ENCODE data around the gene ADIPOQ.
"Not testable (repeated sequence)": the region's sequence is repeated elsewhere in the genome, so short reads cannot be mapped to it uniquely, and the experiment has no call there.

Gene ADIPOQ

DNA sequence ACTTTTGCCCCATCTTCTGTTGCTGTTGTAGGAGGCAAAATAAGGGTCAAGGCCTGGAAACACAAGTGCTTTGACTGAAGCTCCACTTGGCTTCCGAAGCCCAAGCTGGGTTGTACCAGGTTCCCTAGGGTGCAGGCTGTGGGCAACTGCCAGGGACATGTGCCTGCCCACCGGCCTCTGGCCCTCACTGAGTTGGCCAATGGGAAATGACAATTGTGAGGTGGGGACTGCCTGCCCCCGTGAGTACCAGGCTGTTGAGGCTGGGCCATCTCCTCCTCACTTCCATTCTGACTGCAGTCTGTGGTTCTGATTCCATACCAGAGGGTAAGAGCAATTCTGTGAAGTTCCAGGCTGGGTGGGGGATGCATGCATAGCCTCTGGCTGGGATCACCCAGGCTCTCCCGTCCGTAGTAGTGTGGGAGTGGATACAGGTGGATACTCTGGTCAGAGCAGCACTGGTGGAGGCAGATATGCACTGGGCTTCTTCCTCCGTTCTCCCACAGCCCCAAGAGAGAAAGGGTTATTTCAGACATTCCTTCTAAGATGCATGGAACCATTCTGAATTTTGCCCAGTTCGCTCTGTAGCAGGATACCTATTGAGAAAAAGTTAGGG lies at the start of gene ADIPOQ:
Gene ADIPOQ, plus strand, starts transcription at position 285 of the 613 bp plus-strand sequence. CDS start 10,349 bp downstream, outside the sequence.
- no peak for DNase-seq

DNA sequence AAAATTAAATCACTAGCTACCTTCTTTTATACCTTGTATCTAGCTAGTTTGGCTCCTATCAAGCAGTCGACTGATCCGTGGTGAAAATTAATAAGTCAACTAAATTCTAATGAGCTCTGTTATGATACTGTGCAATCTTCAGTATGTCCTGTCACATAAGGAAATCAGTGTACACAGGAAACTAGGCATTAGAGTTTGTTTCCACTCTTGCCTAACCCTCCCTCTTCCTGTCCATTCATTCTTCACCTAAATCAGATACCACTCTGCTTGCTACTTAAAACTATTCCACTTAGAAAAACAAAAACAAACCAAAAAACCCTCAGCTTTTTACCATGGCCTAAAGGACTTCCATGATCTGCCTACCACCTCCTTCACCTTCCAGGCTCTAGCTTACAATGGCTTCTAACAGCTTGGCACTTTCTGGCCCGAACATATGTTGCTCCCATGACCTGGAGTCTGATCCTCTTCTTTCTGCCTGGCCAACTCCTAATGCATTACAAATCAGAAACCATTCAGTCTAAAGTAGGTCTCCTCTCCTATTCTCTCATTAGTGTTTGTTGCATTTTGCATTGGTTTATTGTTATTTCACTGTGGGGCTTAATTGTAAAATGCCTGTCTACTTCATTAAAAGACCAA lies 44.2 kb upstream of the ADIPOQ start:
- DNase-seq = no peak

- no peak for DNase-seq
These were observed 42.2 kb upstream of the ADIPOQ start for GRCh38 chr3:186800285-186800684.

DNA sequence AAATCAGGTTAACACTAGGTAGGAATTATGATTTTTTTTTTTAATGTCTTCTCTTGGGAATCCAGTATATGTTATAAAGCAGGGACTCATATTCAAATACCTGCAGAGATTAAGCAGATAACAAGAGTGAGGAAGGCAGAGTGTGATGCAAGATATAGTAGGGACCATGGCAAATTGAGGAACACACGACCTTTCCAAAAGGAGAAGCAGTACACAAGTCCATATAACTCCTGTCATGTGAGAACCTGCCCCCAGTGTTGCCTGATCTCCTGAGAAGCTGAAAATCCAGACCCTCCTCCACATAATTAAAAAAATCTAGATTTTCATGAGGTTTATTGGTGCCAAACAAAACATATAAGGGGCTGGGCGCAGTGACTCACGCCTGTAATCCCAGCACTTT lies 39.8 kb upstream of the ADIPOQ start:
- DNase-seq = no peak

DNA sequence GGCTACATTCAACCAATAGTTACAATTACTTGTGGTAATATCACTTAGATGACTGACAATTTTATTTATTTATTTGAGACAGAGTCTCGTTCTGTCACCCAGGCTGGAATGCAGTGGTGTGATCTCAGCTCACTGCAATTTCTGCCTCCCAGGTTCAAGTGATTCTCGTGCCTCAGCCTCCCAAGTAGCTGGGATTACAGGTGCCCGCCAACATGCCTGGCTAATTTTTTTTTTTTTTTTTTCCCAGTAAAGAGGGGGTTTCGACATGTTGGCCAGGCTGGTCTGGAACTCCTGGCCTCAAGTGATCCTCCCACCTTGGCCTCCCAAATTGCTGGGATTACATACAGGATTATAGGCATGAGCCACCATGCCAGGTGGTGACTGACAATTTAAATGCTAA lies 39.1 kb upstream of the ADIPOQ start:
- DNase-seq = not testable (repeated sequence)

- peak; percentile 88 for DNase-seq
These were observed 36.1 kb upstream of the ADIPOQ start, which contains the start of gene RFC4 for GRCh38 chr3:186806089-186807055. TSS of gene RFC4 (minus strand) at chr3:186806482. CDS start at chr3:186804713, 1,769 bp downstream.

- no peak for DNase-seq
These were observed 35.3 kb upstream of the ADIPOQ start for GRCh38 chr3:186807231-186807630.

DNA sequence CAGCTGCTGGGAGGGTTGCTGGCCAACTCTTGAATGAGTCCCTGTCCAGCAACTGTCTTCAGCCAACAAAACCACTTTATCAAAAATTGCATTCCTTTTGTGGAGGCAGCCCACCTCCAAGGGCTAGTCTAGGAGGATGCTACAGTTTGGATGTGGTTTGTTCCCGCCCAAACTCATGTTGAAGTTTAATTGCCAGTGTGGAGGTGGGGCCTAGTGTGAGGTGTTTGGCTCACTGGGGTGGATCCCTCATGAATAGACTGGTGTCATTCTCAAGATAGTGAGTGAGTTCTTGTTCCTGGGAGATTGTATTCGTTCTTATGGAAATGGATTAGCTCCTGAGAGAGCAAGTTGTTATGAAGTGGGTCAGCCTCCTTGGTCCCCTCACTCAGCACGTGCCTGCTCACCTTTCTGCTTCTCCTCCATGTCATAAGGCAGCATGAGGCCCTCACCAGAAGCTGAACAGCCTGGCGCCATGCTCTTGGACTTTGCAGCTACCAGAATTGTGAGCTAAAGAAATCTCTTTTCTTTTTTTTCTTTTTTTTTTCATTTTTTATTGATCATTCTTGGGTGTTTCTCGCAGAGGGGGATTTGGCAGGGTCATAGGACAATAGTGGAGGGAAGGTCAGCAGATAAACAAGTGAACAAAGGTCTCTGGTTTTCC lies 32.0 kb upstream of the ADIPOQ start:
- DNase-seq = no peak

- DNase-seq = not testable (repeated sequence)
These were observed 31.2 kb upstream of the ADIPOQ start for GRCh38 chr3:186811313-186811712.

GRCh38 chr3:186814100-186814499 lies 28.4 kb upstream of the ADIPOQ start:
- DNase-seq = no peak

DNA sequence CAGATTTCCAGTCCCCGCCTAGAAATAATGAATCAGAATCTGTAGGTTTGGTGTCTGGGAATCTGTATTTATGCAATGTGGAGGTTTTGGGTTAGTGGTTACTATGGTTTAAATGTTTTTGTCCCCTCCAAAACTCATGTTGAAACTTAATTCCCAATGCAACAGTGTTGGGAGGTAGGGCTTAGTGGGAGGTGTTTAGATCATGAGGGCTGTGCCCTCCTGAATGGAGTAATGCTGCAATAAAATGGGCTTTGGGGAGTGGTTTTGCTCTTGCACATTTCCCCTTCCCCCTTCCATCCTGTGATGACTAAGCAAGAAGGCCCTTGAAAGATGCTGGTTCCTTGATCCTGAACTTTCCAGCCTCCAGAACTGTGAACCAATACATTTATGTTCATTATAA lies 27.1 kb upstream of the ADIPOQ start:
- no peak for DNase-seq

DNA sequence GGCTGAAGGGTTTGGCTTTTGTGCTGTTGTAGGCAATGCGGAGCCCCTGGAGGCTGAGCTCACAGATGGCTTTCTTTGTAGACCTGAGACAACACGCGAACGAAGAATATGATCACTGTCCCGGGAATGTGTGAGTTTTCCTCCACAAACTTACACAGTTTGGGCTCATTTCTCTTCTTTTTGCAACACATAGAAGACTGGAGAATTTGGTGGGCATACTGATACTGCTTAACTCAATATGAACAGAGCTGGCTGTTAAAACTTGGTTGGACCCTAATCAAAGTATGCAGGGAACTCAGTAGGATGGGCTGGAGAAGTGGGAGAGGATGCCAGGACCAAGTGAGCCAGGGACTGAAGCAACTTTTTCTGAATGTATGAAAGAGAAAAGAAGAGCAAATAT lies 24.0 kb upstream of the ADIPOQ start:
- DNase-seq = no peak

GRCh38 chr3:186818956-186819355 lies 23.6 kb upstream of the ADIPOQ start:
- no peak for DNase-seq

GRCh38 chr3:186821429-186822387 lies 20.8 kb upstream of the ADIPOQ start:
- DNase-seq = no peak

- not testable (repeated sequence) for DNase-seq
These were observed 20.1 kb upstream of the ADIPOQ start for GRCh38 chr3:186822388-186822759.

DNA sequence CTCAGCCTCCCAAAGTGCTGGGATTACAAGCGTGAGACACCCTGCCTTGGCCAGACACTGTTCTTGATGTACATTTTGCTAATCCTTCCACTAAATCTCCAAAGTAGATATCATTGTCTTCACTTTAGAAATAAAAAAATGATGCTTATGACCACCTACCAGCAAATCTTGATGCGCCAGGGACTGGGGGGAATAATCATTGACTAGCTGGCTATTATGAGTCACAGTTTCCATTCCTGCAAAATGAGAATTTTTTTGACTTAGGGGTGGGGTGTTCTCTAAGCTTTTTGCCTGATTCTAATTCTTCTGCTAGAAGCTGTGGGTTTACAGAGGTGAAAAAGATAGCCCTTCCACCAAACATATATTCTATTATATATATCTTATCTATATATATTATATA lies 19.1 kb upstream of the ADIPOQ start:
- no peak for DNase-seq

DNA sequence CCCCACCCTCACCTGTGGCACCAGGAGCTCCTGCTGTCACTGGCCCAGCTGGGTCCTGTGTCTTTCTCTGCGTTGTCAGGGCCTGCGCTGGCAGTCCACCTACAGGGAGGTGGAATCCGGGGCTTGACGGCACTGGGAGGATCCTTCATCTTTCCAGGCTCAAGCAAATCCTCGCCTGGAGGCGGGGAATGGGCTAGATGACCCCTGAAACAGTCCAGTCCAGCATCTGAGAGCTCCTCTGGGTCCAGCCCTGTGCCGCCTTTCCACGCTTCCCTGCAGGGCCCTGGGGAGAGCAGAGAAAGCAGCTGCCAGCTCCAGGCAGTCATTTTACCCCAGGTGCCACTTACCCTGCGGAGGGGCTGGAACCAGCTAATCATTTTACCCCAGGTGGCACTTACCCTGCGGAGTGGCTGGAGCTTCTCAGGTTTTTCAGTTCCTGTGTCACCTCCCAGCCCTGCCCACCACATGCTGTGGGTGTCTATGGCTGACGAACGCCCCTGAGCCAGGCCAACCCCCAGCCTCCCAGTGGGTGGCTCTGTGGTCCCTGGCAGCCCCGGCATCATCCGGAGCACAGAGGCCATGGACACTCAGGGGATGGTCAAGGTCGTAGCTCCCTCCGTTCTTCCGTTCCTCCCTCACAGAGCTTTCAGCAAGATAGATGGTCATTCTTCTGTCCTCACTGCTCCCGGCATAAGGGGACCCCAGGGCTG lies 17.9 kb upstream of the ADIPOQ start:
- no peak for DNase-seq

DNA sequence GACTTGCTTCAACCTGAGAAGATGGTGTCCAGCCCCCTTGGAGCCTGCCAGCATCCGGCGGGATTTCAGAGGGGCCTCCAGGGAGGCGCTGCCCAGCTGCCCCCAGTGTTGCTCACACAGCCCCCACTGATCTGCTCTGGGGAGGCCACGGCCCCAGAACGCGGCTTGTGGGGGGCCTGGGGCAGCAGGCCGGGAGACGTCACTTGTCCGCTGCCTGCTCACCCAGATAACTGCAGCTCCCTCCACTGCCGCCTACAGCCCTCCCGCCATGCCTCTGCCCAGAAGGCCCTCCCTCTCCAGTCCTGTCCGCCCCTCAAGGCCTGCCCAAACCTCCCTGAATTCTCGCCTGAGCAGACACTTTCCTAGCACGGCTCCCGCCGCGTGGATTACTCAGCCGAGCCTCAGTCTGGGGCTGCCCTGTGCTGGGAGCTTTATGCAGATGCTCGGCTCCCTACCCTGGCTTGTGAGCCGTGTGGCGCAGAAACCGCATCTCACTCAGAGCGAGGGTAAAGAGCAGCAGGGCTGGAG lies 17.2 kb upstream of the ADIPOQ start:
- DNase-seq = peak; percentile 59

GRCh38 chr3:186825872-186826409 lies 16.6 kb upstream of the ADIPOQ start:
- DNase-seq = no peak

DNA sequence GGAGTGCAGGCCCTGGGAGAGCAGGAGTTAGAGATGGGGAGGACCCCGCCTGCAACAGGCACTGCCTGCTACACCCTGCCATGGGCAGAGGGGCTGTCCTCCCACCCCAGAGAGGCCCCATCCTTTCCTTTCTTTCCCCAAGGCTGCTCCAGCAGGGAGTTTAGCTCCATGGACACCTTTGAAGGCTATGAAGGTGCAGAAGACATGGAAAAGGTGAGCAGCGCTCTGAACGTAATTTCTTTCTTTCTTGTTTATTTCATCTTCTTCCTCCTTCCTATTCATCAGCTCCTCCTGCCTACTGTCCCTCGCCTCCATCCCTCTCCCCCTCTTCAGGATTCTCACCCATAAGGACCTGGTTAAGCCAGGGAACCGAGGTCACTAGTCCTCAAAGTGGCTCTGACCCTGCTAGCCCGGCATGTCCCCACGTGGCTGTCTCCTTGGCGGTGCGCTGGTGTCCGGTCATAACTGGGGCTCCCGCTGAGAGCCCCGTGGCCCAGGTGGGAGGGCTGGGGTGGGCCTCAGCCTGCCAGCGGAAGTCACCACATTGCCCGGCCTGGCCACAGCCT lies 16.0 kb upstream of the ADIPOQ start:
- DNase-seq = peak; percentile 21
